Jurkat, Clone E6-1 (cell line): Measurements from ENCODE around the gene ADGRG6.

Experiments used
- DNase-seq: peaks from one replicate; pipeline ENCODE4 v3.0.0-alpha.2; 2011; ENCODE audit warnings: low read depth, low spot score
- H3K4me3 ChIP-seq: 2 replicates; pipeline ENCODE4 v1.5.1; 2011; ENCODE audit warnings: mild to moderate bottlenecking, low read length, control low read depth, moderate library complexity

The ADGRG6 gene

GRCh38 chr6:142361779-142362750 is 60.3 kb downstream of the ADGRG6 start:
- no peak for DNase-seq
- no peak overlapping the region for H3K4me3 ChIP-seq

- H3K4me3 ChIP-seq: no peak overlapping the region
- no peak for DNase-seq
Observed at GRCh38 chr6:142367061-142367460, 65.3 kb downstream of the ADGRG6 start.

GRCh38 chr6:142367501-142368018 is 65.8 kb downstream of the ADGRG6 start:
- DNase-seq: no peak

GRCh38 chr6:142369266-142369665 is 67.5 kb downstream of the ADGRG6 start:
- no peak for DNase-seq
- H3K4me3 ChIP-seq: no peak overlapping the region

More at GRCh38 chr6:142367501-142368018, 65.8 kb downstream of the ADGRG6 start:
- H3K4me3 ChIP-seq: no peak overlapping the region

DNA sequence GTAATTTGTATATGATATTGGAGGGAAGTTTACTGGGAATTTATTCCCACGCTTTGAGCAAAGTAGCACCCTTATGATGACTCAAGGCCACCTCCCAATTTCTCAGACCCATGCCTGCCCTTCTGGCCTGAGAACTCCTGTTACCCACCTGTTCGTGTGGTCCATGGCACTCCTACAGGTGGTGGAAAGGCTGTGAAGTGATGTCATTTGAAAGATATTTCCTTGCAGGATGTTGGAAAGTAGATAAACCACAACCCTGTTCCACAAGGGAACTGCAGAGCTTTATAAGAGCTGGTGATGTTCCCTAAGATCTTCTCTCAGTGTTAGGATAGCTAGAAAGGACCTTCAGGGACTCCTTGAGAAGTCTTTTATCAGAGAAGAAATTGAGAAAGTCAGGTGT is 70.5 kb downstream of the ADGRG6 start:
- DNase-seq: no peak
- H3K4me3 ChIP-seq: no peak overlapping the region

DNA sequence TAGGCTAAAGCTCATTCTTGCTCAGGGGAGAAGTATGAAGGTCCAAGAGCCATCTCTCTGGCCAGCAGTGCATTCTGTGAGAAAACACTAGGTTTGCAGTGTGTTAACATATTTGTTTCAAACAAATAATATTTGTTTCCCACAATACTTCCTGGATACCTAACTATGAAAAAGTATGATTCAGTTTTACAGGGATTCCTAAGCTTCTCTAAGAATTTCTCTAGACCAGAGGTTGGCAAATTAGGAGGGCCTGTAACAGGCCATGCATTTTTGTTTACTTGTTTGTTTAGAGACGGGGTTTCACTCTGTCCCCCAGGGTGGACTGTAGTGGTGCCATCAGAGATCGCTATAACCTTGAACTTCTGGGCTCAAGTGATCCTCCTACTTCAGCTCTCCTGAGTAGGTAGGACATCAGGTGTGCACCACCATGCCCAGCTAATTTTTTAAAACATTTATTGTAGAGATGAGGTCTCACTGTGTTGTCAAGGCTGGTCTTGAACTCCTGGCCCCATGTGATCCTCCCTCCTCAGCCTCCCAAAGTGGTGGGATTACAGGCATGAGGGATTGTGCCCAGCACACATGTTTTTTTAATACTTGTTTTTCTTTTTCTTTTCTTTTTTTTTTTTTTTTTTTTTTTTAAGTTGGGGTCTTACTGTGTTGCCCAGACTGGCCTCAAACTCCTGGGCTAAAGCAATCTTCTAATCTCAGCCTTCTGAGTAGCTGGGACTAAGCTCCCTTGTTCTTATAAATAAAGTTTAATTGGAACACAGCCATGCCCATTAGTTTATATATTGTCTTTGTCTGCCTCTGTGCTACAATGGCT is 71.7 kb downstream of the ADGRG6 start:
- no peak for DNase-seq
- no peak overlapping the region for H3K4me3 ChIP-seq

DNA sequence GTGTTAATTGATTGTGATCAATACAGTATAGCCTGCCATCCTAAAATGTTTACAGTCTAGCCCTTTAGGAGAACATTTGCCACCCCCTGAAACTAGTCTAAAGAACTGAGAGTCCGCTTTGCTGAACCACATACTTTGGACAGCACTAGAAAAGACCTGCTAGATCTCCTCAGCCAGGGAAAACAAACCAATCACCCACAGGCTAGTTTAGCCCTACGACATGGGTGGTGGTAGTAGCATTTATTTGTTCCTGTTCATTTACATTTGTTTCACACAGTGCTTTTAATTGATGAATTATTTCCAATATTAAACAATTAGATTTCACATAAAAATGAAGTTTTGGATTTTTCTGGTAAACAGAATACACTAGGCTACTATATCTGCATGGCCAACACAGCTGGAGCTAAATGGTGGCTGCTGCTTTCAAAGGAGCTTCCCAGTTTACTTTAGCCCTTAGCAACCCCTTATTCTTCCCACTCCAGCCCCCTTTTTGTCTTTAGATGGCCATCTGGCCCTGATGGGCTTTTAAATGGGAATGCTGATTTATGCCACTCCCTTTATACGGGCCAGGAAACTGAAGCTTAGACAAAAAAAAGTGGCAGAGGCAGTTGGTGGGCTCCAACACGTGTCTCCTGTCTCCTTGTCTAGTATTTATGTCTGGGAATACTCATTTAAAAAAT is 72.4 kb downstream of the ADGRG6 start:
- no peak for DNase-seq
- no peak overlapping the region for H3K4me3 ChIP-seq

DNA sequence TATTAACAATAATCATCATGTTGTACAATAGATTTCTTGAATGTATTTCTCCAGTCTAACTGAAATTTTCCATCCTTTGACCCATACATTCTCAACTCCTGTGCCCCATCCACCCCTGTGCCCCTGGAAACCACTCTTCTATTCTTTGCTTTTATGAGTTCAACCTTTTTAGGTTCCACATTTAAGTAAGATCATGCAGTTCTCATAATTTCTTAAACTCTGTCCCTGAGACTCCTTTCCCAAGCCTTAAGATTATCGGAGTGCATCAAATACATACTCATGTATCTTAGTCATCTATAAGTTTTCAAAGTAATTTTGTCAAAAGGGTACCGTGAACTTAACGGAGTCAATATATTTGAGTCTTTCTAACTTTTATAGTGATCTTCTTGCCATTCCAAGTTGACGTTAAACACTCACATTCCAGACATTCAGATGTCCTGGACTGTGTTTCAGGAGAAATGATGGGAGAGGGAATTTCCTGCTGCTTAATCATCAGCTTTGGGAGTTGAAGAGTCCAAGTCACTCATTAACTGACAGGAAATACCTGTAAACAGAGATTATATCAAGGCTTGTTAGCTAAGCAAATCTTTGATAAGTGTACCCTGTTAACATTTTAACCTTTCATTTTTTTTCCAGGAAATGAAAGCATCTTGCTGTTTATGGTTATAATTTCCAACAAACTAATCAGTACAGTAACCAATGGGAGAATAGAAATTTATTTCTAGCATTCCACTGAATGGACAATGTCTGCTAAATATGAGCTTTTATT is 73.3 kb downstream of the ADGRG6 start:
- DNase-seq: no peak

DNA sequence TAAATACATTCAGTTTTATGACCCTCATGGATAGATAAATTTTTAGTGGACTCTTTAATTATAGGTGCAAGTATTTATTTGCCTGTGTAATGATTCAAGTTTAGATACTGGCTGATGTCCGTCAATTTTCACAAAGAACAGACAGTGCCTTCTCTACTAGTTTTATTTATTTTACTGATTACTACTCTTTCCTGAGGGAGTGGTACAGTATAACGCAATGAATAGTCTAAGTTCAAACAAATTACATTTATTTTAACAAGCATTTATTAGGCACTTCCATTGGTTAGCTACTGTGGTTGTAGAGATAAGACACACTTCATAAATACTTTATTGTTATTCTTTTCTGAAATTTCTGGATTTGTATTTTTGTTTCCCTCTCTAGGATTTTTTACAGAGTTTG is 74.3 kb downstream of the ADGRG6 start:
- no peak overlapping the region for H3K4me3 ChIP-seq
- no peak for DNase-seq

More for the DNA sequence above, 73.3 kb downstream of the ADGRG6 start:
- no peak overlapping the region for H3K4me3 ChIP-seq

DNA sequence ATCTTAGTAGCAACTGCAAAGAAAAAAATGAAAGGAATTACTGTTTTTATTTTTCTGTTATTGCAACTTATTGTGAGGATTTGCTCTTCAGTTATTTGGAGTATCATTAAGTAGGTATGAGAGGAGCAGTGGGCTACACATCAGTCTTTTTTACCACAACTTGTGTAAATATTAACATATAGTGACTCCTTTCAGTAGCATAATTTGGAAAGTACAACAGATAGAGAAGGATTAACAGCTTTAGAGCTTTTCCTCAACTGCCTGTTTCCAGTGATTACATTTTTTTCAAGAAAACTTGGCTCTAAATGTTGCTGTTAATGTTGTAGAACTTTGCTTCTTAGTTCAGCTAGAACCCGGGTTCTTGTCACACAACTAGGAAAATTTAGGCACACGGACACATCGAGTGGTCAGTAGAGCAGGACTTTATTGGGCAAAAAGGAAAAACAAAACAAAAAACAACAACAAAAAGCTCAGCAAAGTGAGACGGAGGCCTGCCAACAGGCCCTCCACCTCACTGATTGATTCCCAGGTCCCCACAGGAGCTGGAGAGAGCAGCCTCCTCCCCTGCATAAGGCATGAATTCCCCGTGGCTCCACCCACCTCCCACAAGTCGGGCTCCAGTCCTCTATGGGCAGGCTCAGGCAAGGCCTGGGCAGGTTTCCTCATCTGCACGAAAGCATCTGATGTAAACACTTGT is 75.1 kb downstream of the ADGRG6 start:
- H3K4me3 ChIP-seq: no peak overlapping the region
- no peak for DNase-seq

DNA sequence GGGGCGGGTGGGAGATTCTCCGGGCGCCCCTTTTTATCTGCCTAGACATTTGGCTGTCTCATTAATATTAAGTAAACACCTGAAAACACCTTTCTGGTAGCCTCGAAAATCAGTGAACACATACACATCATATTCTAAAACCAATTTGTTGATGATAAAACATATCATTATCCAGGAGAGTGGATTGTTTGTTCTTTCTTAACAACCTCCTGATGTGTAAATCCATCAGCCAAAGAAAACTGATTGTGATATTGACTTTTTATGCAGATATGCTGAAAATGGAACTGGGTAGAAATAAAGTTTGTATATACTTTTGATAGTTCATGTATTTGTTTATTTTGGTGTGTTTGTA is 75.7 kb downstream of the ADGRG6 start:
- H3K4me3 ChIP-seq: no peak overlapping the region

DNA sequence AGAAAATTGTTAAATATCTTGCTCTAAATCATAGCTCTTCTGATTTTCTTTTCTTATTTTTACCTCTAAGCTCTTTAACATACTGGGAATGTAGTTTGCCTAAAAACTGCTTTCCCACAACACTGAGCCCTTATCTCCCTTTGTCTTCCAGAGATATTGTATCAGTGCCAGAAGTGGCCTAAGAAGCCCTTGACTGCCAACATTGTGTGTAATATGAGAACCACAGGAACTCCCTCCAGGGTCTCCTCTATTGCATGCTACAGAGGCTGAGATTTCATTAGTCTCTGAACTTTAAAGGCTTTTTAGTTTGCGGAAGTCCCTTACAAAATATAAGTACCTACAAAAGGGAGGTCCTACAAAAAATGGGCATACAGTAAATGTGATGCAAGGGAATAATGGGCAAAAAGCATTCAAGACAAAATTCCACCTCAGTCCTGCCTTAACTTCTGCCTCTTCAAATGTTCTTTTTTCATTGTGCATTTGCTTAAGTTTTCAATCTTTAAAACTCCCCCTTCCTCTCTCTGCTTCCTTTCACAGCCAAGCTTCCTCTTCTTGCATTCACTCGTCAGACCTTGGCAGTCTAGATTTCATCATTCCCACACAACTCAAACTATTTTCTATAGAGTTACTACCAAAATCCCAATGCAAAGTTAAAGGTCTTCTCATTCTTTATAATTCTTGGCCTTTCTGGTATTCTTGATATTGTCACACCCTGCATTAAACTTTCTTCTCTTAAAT is 76.5 kb downstream of the ADGRG6 start:
- H3K4me3 ChIP-seq: no peak overlapping the region

More for the DNA sequence above, 75.7 kb downstream of the ADGRG6 start:
- DNase-seq: no peak

DNA sequence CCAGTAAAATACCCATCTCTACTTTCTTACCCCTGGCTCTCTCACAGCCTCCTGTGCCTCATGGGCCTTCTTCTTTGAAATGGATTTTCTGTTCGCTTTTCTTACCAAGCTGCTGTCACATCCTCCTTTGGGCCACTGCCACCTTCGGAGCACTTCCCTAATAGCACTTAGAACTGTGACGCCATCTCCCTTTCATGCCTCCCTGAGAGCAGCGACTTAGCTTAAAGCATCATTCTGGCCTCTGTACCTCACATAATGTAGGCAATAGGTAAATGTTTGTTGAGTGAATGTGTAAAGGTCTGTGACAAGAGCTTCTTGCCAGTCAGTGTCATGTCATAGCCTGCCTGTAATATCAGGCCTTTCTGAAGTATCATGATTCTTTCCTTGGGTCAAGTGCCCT is 78.8 kb downstream of the ADGRG6 start:
- no peak for DNase-seq
- H3K4me3 ChIP-seq: no peak overlapping the region

More for the DNA sequence above, 76.5 kb downstream of the ADGRG6 start:
- no peak for DNase-seq

- no peak for DNase-seq
Observed at GRCh38 chr6:142381181-142381580, 79.4 kb downstream of the ADGRG6 start.

DNA sequence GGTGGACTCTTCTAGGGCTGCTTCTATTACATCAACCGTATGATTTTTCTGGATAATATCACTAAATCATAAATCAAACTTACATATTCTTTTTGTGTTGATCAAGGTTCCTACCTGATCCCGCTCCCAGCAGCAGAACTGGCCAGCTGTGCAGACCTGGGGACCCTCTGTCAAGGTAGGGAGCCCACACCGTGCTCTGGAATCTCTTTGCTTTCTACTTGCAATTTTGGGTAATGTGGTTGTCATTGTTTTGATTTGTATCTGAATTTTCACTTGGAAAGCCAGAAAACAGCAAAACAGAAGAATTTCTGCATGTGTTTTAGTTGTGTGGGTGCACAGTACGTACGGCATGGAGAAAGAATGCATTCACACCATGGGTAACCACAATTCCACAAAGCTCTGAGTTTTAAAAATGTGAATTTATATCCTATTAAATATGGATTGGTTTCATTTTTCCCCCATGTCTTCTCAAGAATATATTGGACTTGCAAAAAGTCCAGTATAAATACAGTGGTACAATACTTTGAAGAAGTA is 80.1 kb downstream of the ADGRG6 start:
- no peak for DNase-seq
- no peak overlapping the region for H3K4me3 ChIP-seq

More at GRCh38 chr6:142381181-142381580, 79.4 kb downstream of the ADGRG6 start:
- H3K4me3 ChIP-seq: no peak overlapping the region

GRCh38 chr6:142384519-142385254 is 82.9 kb downstream of the ADGRG6 start:
- no peak for DNase-seq
- H3K4me3 ChIP-seq: no peak overlapping the region
